ENCODE results near the gene KRTAP17-1. TPM values are rescaled to one million over a fixed set of nuclear protein-coding genes. Genes with fewer than 3 reads are reported as not detected.

Gene KRTAP17-1
- total RNA-seq, 4 donors from 2014 or later = not detected

DNA sequence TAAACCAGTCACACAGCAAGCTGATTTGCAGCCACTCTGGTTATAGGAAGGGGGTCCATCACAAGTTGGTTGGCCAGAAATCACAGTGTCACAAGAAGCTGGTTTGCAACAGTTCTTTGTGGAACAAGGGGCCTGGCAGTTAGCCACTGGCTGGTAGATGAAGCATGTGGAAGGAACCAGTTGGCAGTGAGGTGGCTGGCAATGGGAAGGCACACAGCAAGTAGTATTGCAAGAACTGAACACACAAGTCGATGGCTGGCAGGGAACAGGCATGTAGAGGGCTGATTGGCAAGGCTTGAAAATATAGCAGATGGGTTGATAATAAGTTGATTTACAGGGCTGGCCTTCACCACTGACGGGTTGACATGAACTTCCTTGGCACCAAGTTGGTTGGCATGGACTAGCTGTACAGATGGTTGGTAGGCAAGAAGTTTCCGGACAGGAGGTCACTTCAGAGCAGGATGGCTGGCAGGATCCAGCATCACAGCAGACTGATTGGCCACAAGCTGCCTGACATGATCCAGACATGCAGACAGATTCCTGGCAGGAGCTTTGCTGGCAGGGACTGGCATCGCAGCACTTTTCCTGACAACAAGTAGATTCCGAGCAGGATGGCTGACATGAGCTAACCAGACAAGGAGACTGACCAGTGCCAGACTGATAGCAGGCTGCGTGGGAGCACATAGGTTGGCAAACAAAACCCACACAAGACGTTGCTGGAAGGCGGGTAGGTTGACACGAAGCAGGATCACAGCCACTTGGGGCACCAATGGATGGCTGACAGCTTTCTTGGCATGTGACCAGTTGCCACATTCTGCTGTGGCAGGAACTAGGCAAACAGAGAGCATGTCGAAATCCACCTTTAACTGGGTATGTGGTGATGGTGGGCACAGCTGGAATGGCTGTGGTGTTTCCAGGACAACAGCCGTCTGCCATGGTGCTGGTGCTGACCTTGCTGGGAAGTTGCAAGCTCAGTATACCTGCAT, 13.3 kb downstream of the KRTAP17-1 start, which contains the start of gene KRTAP29-1:
Gene KRTAP29-1, minus strand, starts transcription at position 936 of the 986 bp plus-strand sequence. Its CDS starts 0 bp downstream, at position 936.
- Histone ChIP-seq H3K27me3 (no peaks in the 10 kb centered on the region), H3K4me1 (no peaks in the 10 kb centered on the region), H3K9me3 (no peaks in the 10 kb centered on the region), H3K4me3 (no peak within 1 kb of the TSS), H3K36me3 (no peaks in the 10 kb centered on the region), H3K27ac (no peak within 1 kb of the TSS)
- TF ChIP-seq POLR2A (IDR thresholded peaks at IDR 0.05) (no peak), CTCF (IDR thresholded peaks at IDR 0.05) (no peak)
- no peak for DNase-seq

- H3K27ac ChIP-seq = no peak overlapping the region
- H3K4me3 ChIP-seq = no peak overlapping the region
- no peaks in the 10 kb centered on the region for H3K36me3 ChIP-seq
- no peaks in the 10 kb centered on the region for H3K4me1 ChIP-seq
- H3K9me3 ChIP-seq = no peaks in the 10 kb centered on the region
- TF ChIP-seq CTCF (IDR thresholded peaks at IDR 0.05) = no peak
- no peak for TF ChIP-seq POLR2A (IDR thresholded peaks at IDR 0.05)
- H3K27me3 ChIP-seq = no peaks in the 10 kb centered on the region
- DNase-seq = no peak
Observed at GRCh38 chr17:41301204-41301790, 14.2 kb downstream of the KRTAP17-1 start.

- no peak for TF ChIP-seq CTCF (IDR thresholded peaks at IDR 0.05)
- no peak for TF ChIP-seq POLR2A (IDR thresholded peaks at IDR 0.05)
- no peak for DNase-seq
- H3K27ac ChIP-seq = no peak overlapping the region
- no peaks in the 10 kb centered on the region for H3K27me3 ChIP-seq
- no peak overlapping the region for H3K4me3 ChIP-seq
- no peaks in the 10 kb centered on the region for H3K36me3 ChIP-seq
- H3K9me3 ChIP-seq = no peaks in the 10 kb centered on the region
- H3K4me1 ChIP-seq = no peaks in the 10 kb centered on the region
Observed at GRCh38 chr17:41298458-41299135, 16.9 kb downstream of the KRTAP17-1 start.

GRCh38 chr17:41296846-41297245, 18.7 kb downstream of the KRTAP17-1 start:
- DNase-seq = no peak
- Histone ChIP-seq H3K4me1 (no peaks in the 10 kb centered on the region), H3K9me3 (no peaks in the 10 kb centered on the region), H3K4me3 (no peak overlapping the region), H3K27me3 (no peaks in the 10 kb centered on the region), H3K27ac (no peak overlapping the region), H3K36me3 (no peaks in the 10 kb centered on the region)
- no peak for TF ChIP-seq CTCF (IDR thresholded peaks at IDR 0.05)
- no peak for TF ChIP-seq POLR2A (IDR thresholded peaks at IDR 0.05)

DNA sequence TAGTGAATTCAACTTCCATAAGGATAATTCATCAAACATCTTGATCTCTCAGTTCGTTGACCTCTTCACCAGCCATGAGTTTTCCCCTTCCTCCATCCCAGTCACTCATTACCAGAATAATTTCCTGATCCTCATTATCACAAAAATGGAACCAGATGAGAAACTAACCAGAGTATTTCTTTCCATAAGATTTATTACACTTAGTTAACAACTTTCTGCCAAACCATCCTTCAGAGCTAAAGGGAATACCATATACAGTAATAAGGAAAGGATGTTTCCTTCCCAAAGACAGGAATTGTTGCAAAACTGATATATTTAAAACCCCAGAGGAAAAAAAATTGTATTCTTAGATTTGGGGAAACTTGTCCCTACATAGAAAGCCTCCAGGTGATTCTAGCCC, 21.5 kb downstream of the KRTAP17-1 start:
- Histone ChIP-seq H3K27ac (no peak overlapping the region), H3K27me3 (no peaks in the 10 kb centered on the region), H3K4me3 (no peak overlapping the region), H3K9me3 (no peaks in the 10 kb centered on the region), H3K4me1 (no peaks in the 10 kb centered on the region), H3K36me3 (no peaks in the 10 kb centered on the region)
- TF ChIP-seq CTCF (IDR thresholded peaks at IDR 0.05) = no peak
- TF ChIP-seq POLR2A (IDR thresholded peaks at IDR 0.05) = no peak
- DNase-seq = no peak
